LHCN-M2 (cell line): ENCODE measurements around the gene CYP2U1. TPM values are rescaled to one million over a fixed set of nuclear protein-coding genes. Genes with fewer than 3 reads are reported as not detected.
A peak's percentile ranks its signal among the peaks of the same experiment; 100 is the strongest.

Experiments used
- DNase-seq: peaks from one replicate; pipeline ENCODE4 v3.0.0-alpha.2; 2012; ENCODE audit warnings: low read depth
- total RNA-seq: library from RNA; depleted of rRNA; stranded (reverse); fragments of >200 nt; gene quantifications from 2 replicates; pipeline ENCODE4 v1.2.3, GENCODE V29; 2014; rRNA removed

The CYP2U1 gene
- total RNA-seq, 1 experiment from 2014 or later: 13.5 TPM

- no peak for DNase-seq
Observed at GRCh38 chr4:107978716-107979451, 47.5 kb downstream of the CYP2U1 start.

DNA sequence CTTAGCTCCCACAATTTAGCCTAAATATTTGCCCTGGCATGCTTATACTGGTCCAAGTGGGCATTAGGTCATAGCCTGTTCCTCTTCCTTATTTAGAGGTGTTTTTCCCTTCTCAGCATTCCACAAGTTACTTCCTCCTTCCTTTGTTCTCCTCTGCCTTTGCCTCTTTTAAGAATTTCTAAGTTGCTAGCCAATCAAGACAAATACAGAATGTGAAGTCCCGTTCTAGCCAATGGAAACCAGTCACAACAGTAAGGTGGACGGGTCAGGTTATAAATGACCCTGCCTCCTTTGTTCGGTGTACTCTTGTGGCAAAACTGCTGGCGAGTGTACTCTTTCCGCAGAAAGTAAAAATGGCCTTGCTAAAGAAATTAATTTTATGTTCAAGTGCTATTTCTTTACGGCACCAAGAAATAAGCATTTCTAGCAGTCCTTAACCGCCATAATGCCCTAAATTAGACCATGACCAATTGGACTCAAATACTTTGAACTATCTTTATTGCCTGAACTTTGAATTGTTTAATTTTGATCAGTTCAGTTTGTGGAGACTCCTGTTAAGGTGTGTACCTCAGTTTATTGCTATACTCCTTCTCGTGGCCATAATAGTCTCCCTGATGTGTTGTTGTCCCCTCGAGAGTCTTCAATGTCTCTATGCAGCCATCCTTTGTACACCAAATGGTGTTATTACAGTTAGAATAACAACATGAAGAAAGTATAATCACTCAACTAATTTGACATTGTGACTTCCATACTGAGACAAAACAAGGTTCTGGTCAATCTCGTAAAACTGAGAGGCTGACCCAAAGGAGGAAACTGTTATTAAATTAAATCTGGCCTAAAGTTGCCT, 56.8 kb downstream of the CYP2U1 start:
- no peak for DNase-seq

- no peak for DNase-seq
Observed at GRCh38 chr4:107988763-107989035, 57.4 kb downstream of the CYP2U1 start.

GRCh38 chr4:107989162-107989536, 57.8 kb downstream of the CYP2U1 start:
- DNase-seq: peak; percentile 4

DNA sequence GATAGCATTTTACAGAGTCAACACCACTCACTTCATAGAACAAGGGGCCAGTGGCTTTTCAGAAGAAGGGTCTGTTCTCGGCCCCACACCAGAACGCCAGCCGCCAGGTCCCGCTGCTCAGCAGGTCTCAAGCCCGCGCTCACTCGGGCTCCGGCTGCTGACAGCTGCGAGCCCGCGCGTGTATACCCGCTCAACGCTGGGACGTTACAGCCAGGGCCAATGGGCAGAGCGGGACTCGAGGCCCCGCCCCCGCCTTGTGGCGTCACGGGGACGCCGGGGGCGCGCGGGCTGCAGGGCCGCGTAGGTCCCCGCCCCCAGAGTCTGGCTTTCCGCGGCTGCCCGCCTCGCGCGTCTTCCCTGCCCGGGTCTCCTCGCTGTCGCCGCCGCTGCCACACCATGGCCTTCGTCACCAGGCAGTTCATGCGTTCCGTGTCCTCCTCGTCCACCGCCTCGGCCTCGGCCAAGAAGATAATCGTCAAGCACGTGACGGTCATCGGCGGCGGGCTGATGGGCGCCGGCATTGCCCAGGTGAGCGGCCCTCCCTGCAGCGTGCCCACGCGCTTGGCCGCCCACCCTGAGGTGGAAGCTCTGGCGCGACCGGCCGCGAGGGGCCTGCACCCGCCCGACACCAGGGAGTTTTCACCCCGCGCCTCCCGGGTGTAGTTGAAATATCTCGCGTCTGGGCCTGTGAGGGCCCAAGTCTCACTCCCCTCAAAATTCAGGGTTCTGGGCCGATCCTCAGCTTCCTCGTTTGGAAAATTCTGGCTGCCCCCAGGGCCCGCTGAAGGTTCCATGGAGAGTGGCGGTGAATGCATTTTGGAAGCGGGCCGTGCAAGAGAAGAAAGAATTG, 58.4 kb downstream of the CYP2U1 start, which contains the start of gene HADH:
HADH (plus strand) TSS at position 353 of the 850 bp plus-strand sequence; CDS start at position 397, 44 bp downstream.
- peak; percentile 90 for DNase-seq

- DNase-seq: no peak
Observed at GRCh38 chr4:107991945-107992630, 60.7 kb downstream of the CYP2U1 start.

DNA sequence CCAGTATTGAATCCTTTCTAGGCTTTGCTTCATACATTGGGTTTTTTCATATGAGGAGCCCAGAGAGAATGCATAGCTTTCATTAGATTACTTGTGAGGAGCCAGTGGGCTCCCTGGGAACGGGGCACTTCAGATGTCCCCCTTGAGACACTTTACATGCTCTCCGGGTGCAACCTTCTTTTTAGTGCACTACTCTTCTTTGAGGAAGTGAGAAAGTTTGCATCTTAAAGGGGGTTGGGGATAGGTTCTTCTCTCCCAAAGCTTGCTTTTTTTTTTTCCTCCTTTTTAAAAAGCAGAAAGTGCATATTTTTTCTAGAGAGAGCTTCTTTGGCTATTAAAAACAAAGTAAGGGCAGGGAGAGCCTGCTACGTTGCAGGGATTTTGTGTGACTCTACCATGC, 62.6 kb downstream of the CYP2U1 start:
- no peak for DNase-seq

GRCh38 chr4:107994894-107995293, 63.5 kb downstream of the CYP2U1 start:
- no peak for DNase-seq

- peak; percentile 81 for DNase-seq
Observed at GRCh38 chr4:107996949-107997788, 65.8 kb downstream of the CYP2U1 start.

- DNase-seq: no peak
Observed at GRCh38 chr4:107997794-107998193, 66.4 kb downstream of the CYP2U1 start.

DNA sequence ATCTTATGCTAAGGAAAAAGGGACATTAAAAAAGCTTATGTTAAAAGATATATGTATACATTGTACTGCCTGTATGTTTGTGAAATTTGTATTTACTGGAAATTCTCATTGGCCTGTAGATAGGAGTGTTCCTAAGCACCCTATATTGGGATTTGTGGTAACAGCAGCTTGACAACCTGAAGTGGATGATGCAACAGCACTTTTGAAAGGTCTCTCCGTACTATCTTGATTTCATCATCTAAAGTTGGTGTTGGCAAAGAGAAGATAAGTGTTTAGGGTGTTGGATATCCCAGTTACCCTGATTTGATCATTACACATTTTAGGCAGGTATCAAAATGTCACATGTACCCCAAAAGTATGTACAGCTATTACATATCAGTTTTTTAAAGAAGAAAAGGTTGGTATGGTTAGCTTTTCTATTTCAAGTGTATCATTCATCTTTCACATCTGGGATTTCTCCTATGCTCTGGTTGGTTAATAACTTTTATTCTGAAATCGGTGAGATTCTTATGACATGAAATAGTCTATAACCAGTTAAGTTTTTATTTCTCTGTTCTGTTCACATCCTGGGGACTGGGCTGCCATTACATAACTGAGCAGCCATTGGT, 68.7 kb downstream of the CYP2U1 start:
- DNase-seq: peak; percentile 8

DNA sequence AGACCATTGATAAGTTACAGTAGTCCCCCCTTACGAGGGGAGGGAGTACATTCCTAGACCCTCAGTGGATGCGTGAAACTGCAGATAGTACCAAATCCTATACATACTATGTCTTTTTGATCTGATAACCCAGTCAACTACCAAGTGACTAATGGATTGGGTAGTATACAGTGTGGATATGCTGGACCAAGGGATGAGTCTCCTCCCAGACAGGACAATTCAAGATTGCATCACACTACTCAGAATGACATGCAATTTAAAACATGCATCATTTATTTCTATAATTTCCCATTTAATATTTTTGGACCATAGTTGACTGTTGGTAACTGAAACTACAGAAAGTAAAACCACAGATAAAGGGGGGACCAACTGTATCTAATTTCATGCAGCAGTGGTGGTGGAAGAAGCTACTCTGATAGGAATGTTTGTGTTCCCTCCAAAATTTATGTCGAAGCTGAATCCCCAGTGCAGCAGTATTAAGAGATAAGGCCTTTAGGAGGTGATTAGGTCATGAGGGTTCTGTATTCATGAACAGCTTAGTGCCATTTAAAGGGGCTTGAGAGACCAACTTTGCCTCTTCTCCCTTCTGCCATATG, 70.3 kb downstream of the CYP2U1 start:
- peak; percentile 7 for DNase-seq

Other genes starting within 250 kb of the CYP2U1 start
- 80.1 and 84.2 TPM in 2 replicates for gene PAPSS1, start 211.3 kb upstream of the CYP2U1 start, total RNA-seq
- 80.2 and 98.9 TPM in 2 replicates for gene SGMS2, start 106.6 kb upstream of the CYP2U1 start, total RNA-seq
- gene HADH, start 58.3 kb downstream of the CYP2U1 start, total RNA-seq: 13.4 and 16.1 TPM in 2 replicates
- 8.2 and 10.8 TPM in 2 replicates for gene LEF1, start 237.4 kb downstream of the CYP2U1 start, total RNA-seq